NCI-H748 treated with DMSO at 0.1 percent for 48 hours (cell line): ENCODE results near the gene ANOS1.
"Not testable (repeated sequence)": the region's sequence is repeated elsewhere in the genome, so short reads cannot be mapped to it uniquely, and the experiment has no call there.

Experiments
- DNase-seq: peaks from one replicate; lab custom pipeline; 2025; lab: John Stamatoyannopoulos, UW

The ANOS1 gene

DNA sequence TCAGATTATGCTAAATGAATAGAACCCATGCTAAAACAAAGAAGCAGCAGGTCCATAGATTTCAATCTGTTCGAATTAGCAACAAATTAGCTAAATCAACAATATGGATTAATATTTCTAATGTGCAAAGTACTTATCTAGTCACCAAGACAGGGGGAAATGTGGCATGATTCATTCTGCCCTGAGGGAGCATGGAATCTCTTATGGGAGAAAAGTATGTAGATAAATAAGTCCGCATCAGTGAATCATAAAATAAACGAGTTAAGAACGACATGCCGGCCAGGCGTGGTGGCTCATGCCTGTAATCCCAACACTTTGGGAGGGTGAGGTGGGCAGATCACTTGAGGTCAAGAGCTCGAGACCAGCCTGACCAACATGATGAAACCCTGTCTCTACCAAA lies 102.1 kb downstream of the ANOS1 start:
- DNase-seq = no peak

DNA sequence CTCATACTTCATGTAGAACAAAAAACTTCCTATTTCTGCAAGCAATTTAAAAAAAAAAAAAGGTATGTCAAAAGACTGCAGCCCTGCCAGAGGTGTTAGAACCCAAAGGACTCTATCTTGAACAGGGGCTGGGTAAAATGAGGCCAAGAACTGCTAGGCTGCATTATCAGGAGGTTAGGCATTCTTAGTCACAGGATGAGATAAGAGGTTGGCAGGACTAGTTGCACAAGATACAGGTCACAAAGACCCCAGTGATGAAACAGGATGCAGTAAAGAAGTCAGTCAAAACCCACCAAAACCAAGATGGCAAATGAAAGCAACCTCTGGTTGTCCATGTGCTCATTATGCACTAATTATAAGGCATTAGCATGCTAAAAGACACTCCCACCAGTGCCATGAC lies 104.1 kb downstream of the ANOS1 start:
- no peak for DNase-seq

DNA sequence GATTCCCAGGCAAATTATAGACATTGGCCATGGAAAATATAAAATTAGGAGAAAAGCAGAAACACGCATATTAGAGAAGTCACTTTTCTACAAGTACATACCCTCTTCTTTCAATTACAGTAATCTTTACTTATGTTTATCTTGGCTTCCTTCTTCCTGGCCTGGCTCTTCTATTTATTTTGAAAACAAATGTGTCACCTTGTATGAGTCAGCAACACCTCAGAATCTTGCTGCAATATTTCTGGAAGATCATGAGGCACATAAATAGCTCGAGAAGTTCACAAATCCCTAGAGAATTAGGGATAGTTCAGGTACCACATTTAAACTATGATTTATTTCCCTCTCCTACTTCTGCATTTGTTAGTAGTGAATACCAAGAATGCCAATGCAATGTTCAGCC lies 124.6 kb downstream of the ANOS1 start:
- no peak for DNase-seq

DNA sequence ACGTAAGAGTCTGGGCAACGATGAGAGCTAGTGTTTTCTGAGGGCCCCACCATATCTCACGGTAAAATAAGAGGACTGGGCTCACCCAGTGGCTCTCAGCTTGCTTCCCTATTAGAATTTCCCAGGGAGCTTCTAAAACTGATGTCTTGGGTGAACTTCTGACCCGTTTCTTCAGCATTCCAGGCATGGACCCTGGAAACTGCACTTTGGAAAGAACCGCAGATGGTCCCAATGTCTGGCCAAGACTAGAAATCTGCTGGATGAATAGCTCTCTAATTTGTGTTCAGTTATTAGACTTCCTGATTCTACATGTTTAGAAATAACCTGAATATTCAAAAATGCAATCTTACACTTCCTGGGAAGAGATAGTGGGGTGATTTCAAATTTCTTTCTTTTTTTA lies 127.8 kb downstream of the ANOS1 start:
- DNase-seq = no peak

DNA sequence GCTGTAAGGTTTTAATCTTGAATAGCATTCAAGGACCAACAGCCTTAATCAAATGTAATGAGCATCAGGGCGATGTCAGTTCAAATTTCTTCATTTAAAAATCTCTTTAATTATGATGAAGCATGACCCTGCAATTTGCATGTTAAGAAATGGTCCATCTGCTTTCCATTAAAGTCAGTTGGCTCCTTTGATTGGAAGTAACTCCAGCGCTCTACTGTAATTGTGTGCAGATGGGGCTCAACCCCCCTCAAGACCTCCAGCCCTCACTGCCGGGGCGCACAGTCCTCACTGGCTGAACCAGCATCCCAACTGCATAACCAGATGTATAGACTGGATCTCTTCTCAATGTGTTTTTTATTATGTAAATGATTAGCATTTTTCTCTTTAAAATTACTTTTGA lies 140.4 kb downstream of the ANOS1 start:
- DNase-seq = no peak

DNA sequence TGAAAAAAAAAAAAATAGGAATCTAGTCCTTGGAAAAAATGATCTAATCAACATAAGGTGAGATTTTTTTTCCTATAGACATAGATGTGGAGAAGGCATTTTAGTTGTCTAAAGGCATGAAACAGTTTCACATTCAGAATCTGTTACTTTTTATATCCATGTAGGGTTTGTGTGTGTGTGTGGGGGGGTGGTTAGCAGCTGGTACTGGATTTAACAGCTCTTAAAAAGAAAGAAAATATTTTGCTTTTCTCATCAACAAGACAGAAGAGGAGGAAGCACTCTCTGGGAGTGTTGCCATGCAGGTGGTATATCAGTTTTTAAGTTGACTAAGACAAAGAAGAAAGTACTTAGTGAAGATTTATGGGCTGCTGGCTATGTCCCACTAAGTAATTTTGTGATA lies 145.0 kb downstream of the ANOS1 start:
- DNase-seq = no peak

DNA sequence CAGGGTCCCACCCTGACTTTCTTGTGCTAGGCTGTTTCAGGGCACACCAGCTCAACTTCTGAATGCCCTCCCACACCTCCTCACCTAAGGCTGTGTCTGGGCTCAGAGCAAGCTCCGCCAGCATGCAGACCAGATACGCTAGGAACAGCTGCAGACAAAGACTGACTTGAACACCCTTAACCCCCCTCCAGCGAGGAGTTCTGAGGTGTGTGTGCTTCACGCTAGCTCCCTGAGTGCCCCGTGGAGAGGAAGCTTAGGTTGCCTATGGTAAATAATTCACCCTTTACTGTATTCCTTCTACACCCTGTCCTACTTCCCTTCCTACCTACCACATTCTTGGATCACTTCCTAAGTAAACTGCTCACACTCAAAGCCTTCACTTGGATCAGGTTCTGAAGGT lies 152.3 kb downstream of the ANOS1 start:
- DNase-seq = no peak

DNA sequence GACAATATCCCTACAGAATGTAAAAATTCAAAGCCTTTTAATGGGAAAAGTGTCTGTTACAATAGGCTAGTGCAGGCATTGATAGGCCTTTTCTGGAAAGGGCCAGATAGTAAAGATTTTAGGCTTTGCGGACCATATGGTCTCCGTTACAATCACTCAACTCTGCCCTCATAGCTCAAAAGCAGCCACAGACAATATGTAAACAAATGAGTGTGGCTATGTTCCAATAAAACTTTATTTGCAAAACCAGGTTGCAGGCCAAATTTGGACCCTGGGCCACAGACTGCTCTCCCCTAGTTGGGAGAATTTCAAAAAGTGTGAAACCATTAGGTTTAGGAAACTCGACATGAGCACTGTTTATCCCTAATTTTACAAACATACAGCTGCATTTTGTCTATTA lies 155.1 kb downstream of the ANOS1 start:
- DNase-seq = no peak

DNA sequence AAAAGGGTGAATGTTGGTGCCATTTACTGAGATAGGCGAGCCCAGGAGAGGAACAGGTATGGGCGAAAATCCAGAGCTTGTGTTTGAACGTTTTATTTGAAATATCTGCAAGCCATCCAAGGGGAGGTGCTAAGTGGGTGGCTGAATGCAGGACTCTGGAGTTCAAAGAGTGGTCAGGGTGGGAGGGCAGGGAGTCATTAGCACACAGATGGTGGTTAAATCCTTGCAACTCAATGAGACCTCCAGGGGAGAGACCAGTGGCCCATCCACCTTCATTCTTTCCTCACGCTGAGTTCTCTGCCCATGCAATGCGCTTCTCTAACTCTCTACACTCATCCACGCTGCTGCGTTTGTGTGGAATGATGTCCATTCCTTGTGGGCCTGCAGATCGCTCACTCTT lies 166.2 kb downstream of the ANOS1 start:
- DNase-seq = no peak

DNA sequence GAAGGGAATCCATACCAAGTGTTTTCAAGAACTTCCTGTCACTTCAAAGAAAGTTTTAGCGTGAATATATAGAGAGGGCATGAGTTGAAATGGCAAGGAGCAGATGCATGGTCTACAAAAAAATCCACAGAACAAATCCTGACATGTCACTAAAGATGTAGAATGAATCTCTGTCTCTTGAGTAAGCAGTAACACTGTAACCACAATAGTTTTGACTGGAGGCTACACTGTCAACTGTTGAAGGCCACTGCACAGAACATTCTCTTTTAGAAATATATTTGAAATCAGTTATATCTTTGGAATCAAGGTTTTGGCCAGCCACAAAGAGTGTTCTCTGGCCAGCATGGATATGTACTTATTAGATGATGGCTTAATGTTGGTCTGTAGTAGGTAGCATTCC lies 183.5 kb downstream of the ANOS1 start:
- no peak for DNase-seq

DNA sequence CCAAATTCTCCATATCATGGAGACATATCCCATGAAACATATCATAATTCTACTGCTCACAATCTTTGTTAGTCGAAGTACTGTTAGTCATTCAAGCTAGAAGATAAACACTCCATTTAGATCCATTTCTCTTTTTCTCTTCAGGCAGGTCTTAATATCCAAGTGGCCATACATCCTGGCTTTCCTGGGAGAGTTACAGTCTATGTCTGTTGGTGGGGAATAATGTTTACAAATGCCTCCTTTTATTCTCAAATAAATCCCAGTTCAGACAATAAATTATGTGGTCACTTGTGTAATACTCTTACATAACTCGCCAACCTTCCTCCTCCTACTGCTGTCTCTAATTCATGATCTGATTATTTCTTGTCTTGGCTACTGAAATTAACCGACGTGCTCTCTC lies 185.2 kb downstream of the ANOS1 start:
- no peak for DNase-seq

DNA sequence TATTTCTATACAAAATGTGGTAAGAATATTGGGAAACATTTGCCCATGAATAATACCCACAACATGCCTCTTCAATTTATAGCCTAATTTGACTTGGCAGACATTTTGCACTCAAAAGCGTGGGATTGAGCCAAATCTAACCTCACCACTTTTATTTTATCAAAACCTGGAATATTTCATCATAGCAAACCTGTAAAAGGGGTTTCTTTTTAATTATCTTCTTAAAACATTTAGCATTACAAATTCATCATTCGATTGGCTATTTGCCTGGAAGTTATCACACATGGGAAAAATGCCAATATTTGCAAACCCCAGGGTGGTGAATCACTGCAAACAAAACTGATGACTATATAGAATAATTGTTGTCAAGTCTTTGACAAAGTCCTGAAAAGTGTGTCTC lies 211.1 kb downstream of the ANOS1 start:
- peak; percentile 10 for DNase-seq

DNA sequence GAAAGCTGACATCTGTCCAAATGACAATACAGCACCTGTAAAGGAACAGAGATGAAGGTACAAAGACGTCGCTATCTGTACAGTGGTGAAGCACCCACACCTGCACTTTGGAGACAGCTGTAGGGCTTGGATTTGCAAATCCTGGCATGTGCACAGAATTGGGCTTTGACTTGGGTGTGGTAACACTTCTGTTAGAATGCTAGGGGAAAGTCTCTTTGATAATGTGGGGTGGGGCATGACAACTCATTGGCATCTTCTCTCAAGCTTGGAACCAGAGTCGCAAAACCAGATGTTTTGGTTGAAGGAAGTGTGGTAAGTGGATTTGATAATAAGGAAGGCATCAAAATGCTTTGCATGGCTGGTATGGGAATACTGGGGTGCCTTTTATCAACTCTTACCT lies 211.8 kb downstream of the ANOS1 start:
- DNase-seq = peak; percentile 19

DNA sequence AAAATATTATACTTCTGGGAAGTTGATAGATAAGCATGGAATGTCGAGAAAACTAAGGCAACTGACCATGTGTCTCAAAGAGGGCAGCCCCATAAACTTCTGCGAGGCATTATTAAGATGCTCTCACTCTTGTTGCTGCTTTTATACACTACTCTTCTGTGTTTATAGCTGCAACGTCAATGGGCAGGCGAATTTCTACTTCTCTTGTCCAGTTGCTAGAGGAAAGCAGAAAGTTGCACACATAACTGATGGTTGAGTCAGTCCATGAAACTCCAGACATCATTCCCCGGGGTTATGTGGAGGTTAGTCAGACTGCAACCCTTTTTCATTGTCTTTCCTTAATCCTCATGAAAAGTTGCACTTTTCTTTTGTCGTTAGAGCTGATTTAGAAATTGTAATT lies 227.5 kb downstream of the ANOS1 start:
- no peak for DNase-seq

DNA sequence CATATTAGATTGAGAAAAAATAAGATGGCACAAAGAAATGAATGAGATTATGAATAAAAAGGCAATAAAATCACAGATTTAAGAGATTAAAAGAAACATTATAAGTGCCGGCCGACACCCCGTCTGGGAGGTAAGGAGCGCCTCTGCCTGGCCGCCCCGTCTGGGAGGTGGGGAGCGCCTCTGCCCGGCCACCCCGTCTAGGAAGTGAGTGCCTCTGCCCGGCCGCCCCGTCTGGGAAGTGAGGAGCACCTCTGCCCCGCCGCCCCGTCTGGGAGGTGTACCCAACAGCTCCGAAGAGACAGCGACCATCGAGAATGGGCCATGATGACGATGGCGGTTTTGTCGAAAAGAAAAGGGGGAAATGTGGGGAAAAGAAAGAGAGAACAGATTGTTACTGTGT lies 229.8 kb downstream of the ANOS1 start:
- DNase-seq = not testable (repeated sequence)

DNA sequence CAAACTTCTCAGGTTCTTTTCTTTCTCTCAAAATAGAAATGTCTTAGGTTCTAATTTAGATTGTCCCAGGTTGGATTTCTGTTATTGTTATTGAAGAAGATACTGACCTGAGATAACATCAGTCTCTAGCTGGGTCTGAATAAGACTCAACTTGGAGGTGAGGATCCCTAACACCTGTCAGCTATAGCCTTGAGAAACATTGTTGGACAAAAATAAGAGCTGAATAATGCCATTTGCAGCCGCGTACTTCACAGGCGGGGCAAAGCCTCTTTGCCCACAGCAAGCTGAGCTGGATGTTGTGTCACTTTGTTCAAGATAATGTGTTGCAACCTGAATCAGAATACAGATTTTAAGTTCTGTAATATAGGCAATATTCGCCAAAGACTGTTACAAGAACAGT lies 231.7 kb downstream of the ANOS1 start:
- no peak for DNase-seq

DNA sequence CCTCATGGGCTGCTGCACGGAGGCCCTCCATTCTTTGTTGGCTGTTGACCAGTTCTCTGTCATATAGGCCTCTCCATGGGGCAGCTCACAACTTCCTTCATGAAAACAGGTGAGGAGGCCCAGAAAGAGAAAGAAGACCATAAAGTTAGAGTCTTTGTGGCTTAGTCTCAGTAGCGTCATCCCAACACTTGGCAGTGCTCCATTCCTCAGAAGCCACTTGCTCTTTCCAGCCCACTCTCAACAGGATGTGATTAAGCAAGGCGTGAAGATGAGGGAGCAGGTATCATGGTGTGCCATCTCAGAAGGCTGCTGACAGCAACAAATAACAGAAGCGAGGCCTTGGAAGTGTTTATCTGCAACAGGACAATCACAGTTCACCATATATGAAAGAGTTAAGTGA lies 236.9 kb downstream of the ANOS1 start:
- not testable (repeated sequence) for DNase-seq

DNA sequence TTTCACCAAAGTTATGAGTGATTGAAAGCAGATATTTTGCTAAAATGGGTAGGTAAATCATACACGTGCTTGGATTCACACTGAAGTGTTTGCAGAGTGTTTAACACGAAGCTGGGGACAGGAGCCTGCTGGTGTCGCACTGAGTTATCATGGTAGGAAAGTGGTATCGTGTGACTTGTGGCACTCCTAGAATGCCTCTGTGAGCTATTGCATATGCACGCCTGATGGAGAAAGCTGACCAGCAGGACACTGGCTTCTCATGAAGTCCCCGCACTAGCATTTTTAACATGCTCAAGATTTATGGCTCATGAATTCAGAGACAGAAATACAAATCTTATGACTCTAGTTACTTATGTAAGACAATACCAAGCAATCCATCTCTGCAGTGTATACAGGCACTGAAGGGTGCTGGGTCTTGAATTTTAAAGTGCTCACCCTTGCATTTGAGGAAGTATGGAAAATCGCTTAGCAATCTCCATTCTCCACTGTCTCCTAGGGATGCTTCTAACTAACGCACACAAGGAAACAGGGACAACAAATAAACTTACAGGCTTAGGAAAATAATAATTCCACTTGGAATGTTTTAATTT lies 247.5 kb downstream of the ANOS1 start:
- no peak for DNase-seq
